GM12801 (cell line): Measurements from ENCODE around the gene MS4A15.

ENCODE experiments used
- TF ChIP-seq, protein P1 (sequence below): IDR thresholded peaks from one replicate; pipeline ENCODE4 v1.5.1; 2011; ENCODE audit warnings: control low read depth; ENCODE audit not compliant: insufficient read length; ENCODE audit errors: extremely low read depth

Gene MS4A15

DNA sequence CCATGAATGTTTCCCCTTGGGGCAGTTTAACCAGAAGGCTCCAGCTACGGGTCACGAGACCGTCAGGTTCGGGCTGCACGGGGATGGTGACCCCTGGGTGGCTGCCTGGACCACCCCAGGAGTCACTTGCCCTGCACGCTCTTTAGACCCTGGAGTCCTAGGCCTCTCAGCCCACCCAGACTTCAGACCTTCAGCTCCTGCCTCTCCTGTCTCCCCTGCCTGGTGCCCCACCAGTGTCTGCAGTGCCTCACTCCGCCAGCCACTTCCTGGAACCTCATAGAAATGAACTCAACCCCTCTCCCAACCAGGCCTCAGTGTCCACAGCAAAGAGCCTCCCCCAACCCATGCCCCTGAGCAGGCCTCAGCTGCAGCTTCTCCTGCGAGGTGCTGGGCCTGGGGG, 16.0 kb downstream of the MS4A15 start:
- TF ChIP-seq, protein P1, sequence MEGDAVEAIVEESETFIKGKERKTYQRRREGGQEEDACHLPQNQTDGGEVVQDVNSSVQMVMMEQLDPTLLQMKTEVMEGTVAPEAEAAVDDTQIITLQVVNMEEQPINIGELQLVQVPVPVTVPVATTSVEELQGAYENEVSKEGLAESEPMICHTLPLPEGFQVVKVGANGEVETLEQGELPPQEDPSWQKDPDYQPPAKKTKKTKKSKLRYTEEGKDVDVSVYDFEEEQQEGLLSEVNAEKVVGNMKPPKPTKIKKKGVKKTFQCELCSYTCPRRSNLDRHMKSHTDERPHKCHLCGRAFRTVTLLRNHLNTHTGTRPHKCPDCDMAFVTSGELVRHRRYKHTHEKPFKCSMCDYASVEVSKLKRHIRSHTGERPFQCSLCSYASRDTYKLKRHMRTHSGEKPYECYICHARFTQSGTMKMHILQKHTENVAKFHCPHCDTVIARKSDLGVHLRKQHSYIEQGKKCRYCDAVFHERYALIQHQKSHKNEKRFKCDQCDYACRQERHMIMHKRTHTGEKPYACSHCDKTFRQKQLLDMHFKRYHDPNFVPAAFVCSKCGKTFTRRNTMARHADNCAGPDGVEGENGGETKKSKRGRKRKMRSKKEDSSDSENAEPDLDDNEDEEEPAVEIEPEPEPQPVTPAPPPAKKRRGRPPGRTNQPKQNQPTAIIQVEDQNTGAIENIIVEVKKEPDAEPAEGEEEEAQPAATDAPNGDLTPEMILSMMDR: no peak

DNA sequence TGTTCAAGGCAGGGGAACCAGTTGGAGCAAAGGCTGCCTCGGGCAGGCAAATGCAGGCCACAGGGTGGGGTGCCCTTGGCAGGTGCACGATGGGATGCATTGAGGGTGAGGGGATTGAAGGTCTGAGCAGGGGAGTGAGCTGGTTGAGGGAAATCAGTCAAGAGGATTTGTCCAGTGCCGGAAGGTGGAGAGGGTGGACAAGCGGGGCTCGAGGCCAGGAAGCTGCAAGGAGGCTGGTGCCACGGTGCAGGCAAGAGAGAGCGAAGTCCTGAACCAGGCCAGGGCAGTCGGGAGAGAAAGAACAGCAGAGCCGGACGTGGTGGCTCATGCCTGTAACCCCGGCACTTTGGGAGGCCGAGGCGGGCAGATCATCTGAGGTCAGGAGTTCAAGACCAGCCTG, 18.1 kb downstream of the MS4A15 start:
- TF ChIP-seq, protein P1: no peak

DNA sequence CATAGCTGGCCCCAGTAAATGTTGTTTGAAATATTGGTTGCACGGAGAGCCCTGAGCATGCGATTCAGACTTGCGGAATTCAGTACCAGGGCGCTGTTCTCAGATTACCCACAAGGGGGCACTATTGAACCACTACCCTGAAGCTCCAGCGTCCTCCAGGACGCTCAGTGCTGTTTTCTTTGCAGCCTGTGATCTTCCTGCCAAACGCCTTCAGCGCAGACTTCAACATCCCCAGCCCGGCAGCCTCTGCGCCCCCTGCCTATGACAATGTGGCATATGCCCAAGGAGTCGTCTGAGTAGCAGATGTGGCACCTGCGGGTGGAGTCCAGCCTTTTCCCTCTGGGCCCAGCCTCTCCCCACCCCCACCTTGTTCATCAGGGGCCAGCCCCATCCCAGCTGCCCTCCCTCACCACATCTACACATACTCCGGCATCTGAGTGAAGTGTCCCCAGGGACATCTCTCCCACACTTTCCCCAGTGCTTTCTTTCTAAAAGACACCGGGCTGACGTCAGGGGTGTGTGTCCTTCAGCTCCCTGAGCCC, 18.8 kb downstream of the MS4A15 start:
- TF ChIP-seq, protein P1: peak; percentile 39

DNA sequence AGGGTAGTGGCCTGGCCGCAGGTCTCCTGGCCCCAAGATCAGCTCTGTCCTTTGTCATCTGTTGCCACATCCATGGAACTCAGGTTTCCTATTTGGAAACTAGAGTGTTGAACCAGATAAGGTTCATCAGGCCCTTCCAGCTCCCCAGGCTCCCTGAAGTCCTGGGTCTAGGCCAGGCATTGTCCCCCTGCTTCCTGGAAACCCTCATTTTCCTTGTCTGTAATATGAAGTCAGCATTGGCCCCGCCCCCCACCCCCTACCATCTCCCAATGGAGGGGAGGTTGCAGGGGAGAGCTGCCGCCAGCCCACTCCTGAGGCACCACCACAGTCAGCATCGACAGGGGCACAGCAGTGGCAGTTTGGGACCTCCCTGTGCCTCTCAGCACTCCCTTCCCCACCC, 19.5 kb downstream of the MS4A15 start:
- TF ChIP-seq, protein P1: no peak

DNA sequence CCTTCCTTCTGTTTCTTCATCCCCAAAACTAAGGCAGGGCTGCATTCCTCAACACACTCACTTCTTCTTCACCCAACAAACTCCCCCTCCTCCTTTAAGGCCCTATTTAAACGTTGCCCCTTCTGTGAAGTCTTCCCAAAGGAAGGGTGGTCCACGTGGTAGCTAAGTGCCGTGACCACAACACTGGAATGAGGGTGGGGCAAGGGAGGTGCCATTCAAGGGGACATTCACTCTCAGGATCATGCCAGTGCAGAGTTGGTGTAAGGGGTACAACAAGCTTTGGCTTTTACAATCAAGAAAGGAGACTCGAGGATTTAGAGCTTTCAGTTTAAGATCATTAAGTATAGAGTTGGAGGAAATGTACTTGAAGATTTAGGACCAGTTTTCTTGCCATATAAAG, 20.4 kb downstream of the MS4A15 start:
- TF ChIP-seq, protein P1: no peak

DNA sequence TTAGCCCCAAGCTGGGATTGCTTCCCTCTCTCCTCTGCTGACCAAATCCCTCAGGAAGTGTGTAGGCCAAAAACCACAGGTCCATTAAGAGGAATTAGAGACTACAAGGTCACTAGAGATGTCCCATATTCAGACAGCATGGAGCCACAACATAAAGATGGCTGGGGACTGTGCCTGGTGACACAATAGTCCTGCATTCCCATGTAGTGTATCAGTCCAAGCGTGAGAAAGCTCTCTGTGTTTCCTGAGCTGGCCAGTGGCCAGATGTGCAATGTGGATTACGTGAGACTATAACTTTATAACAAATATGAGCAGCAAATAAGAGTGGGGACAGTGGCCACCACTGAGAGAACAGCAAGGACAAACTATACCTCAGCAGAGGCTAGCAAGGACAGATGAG, 20.9 kb downstream of the MS4A15 start:
- TF ChIP-seq, protein P1: no peak

DNA sequence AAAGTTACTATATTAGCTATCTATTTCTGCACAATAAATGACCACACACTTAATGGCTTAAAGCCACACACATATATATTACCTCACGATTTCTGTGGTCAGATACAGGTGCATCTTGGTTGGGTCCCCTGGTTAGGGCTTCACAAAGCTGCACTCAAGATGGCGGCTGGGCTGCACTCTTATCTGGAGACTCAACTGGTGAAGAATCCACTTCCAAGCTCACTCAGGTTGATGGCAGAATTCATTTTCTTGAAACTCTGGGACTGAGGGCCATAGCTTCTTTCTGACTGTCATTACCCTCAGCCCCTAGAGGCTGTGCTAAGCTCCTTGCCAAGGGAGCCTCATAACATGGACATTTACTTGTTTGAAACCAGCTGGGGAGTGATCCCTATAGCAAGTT, 23.4 kb downstream of the MS4A15 start:
- TF ChIP-seq, protein P1: no peak
